Measurements from ENCODE around the gene CNOT4.
"Not testable (repeated sequence)": the region's sequence is repeated elsewhere in the genome, so short reads cannot be mapped to it uniquely, and the experiment has no call there.

CNOT4 gene

GRCh38 chr7:135449436-135449835, 60.5 kb downstream of the CNOT4 start:
- no peak for DNase-seq

- DNase-seq, result no peak
Observed at GRCh38 chr7:135448753-135449152, 61.1 kb downstream of the CNOT4 start.

GRCh38 chr7:135447748-135448147, 62.2 kb downstream of the CNOT4 start:
- DNase-seq, result no peak

GRCh38 chr7:135445690-135446089, 64.2 kb downstream of the CNOT4 start:
- DNase-seq, result no peak

GRCh38 chr7:135445266-135445665, 64.6 kb downstream of the CNOT4 start:
- not testable (repeated sequence) for DNase-seq

GRCh38 chr7:135441791-135442190, 68.1 kb downstream of the CNOT4 start:
- peak in 1 of 2 experiments; percentile 16 for DNase-seq

GRCh38 chr7:135434047-135434446, 75.9 kb downstream of the CNOT4 start:
- no peak for DNase-seq

GRCh38 chr7:135430626-135431025, 79.3 kb downstream of the CNOT4 start:
- no peak for DNase-seq

- DNase-seq, result no peak
Observed at GRCh38 chr7:135428879-135429278, 81.0 kb downstream of the CNOT4 start.

GRCh38 chr7:135428011-135428410, 81.9 kb downstream of the CNOT4 start:
- DNase-seq, result no peak

- no peak for DNase-seq
Observed at GRCh38 chr7:135427166-135427565, 82.7 kb downstream of the CNOT4 start.

GRCh38 chr7:135425036-135425435, 84.9 kb downstream of the CNOT4 start:
- DNase-seq, result no peak

GRCh38 chr7:135420786-135421185, 89.1 kb downstream of the CNOT4 start:
- no peak for DNase-seq

- DNase-seq, result no peak
Observed at GRCh38 chr7:135416431-135416830, 93.5 kb downstream of the CNOT4 start.

- peak; percentile 4 to 47 for DNase-seq
Observed at GRCh38 chr7:135414850-135415439, 95.0 kb downstream of the CNOT4 start.

- DNase-seq, result no peak
Observed at GRCh38 chr7:135414208-135414607, 95.7 kb downstream of the CNOT4 start.

GRCh38 chr7:135411098-135411497, 98.8 kb downstream of the CNOT4 start:
- DNase-seq, result no peak

- DNase-seq, result no peak
Observed at GRCh38 chr7:135410543-135410942, 99.4 kb downstream of the CNOT4 start.

GRCh38 chr7:135409845-135410542, 99.9 kb downstream of the CNOT4 start:
- DNase-seq, result no peak

GRCh38 chr7:135407884-135408283, 102.0 kb downstream of the CNOT4 start:
- no peak for DNase-seq

GRCh38 chr7:135406918-135407317, 103.0 kb downstream of the CNOT4 start:
- DNase-seq, result no peak

GRCh38 chr7:135405969-135406368, 103.9 kb downstream of the CNOT4 start:
- DNase-seq, result no peak

GRCh38 chr7:135403302-135403701, 106.6 kb downstream of the CNOT4 start:
- DNase-seq, result no peak

GRCh38 chr7:135397689-135398088, 112.2 kb downstream of the CNOT4 start:
- no peak for DNase-seq

- no peak for DNase-seq
Observed at GRCh38 chr7:135392701-135393100, 117.2 kb downstream of the CNOT4 start.
